Choroid plexus epithelial cell (primary cell): ENCODE results near the gene CEP85L.

Experiments
- DNase-seq: peaks from one replicate; pipeline ENCODE4 v3.0.0-alpha.2; 2010; ENCODE audit warnings: low read depth
- H3K4me3 ChIP-seq: 2 replicates; pipeline ENCODE4 v1.5.1; 2011; ENCODE audit warnings: low read depth, mild to moderate bottlenecking, control low read depth, low read length, moderate library complexity
- TF ChIP-seq, protein P1 (sequence below): conservative IDR thresholded peaks from 2 replicates; pipeline ENCODE4 v1.5.1; 2011; ENCODE audit warnings: low read depth, mild to moderate bottlenecking, control low read depth, inconsistent platforms, low read length, moderate library complexity

CEP85L gene

DNA sequence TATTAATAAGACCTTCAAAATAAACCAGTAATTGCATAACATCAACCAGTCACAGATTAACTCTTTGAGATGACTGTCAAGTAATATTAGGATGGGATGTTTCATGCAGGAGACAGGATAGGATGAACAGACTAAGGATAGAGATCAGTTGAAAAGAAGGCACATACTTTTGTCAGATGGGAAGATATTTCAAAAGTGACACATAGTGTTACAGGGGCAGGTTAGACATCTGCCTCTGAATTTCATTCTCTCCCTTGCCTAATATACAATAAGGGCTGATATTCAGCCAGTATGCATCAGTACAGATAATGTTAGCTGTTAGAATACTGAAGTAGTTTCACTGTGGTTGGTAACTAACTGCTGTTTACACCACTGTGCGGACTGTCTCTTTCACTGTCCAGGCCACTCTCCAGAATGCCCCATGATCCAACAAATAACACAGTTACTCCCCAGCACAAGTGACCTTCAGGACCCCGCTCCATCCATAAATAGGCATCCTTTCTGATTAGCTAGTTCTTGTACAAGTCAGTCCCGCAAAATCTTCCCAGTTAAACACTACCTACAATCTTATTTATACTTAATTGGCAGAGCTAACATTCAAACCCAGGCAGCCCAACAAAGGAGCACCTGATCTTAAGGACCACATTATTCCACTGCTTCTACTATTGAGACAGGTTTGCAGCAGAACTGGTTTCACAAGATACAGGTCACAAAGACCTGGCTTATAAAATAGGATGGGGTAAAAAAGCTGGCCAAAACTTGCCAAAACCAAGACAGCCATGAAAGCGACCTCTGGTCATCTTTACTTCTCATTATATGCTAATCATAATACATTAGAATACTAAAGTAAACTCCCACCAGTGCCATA is 125.2 kb downstream of the CEP85L start:
- H3K4me3 ChIP-seq = no peak overlapping the region
- TF ChIP-seq, protein P1, sequence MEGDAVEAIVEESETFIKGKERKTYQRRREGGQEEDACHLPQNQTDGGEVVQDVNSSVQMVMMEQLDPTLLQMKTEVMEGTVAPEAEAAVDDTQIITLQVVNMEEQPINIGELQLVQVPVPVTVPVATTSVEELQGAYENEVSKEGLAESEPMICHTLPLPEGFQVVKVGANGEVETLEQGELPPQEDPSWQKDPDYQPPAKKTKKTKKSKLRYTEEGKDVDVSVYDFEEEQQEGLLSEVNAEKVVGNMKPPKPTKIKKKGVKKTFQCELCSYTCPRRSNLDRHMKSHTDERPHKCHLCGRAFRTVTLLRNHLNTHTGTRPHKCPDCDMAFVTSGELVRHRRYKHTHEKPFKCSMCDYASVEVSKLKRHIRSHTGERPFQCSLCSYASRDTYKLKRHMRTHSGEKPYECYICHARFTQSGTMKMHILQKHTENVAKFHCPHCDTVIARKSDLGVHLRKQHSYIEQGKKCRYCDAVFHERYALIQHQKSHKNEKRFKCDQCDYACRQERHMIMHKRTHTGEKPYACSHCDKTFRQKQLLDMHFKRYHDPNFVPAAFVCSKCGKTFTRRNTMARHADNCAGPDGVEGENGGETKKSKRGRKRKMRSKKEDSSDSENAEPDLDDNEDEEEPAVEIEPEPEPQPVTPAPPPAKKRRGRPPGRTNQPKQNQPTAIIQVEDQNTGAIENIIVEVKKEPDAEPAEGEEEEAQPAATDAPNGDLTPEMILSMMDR = no peak
- DNase-seq = no peak

DNA sequence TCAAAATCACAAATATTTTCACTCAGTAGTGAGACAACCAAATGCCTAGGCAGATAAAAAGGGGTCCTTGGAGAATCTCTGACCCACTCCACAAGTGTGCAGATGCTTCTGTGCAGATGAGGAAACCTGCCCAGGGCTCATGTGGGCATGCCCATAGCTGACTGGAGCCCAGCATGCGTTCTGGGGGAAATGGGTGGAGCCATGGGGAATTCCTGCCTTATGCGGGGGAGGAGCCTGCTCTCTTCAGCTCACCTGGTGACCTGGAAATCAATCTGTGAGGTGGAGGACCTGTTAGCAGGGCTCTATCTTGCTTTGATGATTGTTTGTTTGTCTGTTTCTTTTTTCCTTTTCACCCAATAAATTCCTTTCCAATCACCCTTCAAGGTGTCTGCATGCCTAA is 126.7 kb downstream of the CEP85L start:
- DNase-seq = no peak
- no peak overlapping the region for H3K4me3 ChIP-seq
- TF ChIP-seq, protein P1 = no peak

DNA sequence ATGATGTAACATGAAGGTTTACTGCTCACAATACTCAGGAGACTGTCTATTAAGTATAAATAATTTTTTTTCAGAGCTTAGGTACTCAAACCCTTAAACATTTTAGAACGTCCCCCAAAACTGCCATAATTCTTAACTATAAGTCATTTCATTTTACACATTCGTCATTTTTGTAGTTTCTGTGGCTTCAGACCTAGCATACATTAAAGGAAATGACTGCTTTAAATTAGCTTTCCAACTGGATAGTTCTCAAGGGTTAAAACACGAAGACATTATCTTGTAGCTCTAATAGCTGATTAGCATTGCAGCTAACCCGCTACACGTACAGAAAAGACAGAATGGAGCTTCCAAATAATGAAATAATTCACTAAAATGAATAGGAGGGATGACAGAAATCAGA is 128.2 kb downstream of the CEP85L start:
- no peak for DNase-seq
- H3K4me3 ChIP-seq = no peak overlapping the region
- TF ChIP-seq, protein P1 = no peak

DNA sequence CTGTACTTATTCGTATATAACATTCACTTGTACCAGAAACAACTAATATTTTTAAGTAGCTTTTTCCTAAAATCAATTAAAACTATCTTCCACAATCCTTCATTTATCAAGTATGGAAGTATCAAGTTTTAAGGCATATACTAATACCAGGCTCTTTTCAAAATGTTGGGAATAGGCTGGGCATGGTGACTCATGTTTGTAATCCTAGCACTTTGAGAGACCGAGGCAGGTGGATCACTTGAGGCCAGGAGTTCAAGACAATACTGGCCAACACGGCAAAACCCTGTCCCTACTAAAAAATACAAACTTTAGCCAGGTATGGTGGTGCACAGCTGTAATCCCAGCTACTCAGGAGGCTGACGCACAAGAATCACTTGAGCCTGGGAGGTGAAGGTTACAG is 129.0 kb downstream of the CEP85L start:
- DNase-seq = no peak
- H3K4me3 ChIP-seq = no peak overlapping the region
- TF ChIP-seq, protein P1 = no peak

DNA sequence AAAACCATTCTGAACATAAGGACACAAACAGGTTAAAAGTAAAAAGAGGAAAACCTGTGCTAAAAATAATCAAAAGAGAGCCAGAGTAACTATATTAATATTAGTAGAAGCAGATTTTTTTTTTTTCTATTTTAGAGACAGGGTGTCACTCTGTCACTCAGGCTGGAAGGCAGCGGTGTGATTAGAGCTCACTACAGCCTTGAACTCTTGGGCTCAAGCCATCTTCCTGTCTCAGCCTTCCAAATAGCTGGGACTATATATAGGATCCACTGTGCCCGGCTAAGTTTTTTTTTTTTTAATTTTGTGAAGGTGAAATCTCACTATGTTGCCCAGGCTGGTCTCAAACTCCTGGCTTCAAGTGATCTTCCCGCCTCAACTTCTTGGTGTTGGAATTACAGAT is 136.7 kb downstream of the CEP85L start:
- no peak overlapping the region for H3K4me3 ChIP-seq
- no peak for DNase-seq
- TF ChIP-seq, protein P1 = no peak

DNA sequence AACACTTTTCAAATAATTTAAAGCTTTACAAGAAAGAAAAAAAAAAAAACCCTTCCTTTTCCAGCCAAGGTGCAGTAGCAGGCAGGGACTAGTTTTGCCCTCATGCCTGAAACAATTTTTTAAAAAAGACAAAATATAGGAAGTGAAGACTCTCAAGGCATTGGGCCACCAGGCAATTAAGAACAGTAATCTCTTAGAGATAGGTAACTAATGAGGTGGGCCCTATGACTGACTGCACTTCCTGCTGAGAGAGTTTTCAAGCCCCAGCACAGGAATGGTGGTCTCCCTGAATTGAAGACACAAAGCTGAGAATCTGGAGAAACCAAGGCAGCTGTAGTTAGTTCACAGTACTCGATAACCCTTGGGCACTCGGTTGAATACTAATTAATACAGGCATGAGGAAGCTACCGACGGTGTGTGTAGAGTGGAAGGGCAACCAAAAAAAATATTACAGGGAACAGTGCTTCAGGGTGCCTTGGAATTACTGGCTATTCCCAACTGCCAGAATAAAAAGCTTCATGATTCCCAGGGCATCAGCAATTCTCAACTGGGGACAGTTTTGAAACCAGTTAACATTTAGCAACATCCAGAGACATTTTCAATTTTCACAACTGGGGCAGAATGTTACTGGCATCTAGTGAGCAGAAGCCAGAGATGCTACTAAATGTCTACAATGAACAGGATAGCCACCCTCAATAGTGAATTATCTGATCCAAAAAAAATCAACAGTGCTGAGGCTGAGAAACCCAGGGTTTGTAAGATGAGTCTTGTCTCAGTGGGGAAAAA is 139.3 kb downstream of the CEP85L start:
- TF ChIP-seq, protein P1 = no peak
- no peak overlapping the region for H3K4me3 ChIP-seq
- no peak for DNase-seq
